H9 (cell line): ENCODE results near the gene PRKAG2. TPM values are rescaled to one million over a fixed set of nuclear protein-coding genes. Genes with fewer than 3 reads are reported as not detected.
A peak's percentile ranks its signal among the peaks of the same experiment; 100 is the strongest.

Source experiments
- DNase-seq: peaks from one replicate; pipeline ENCODE4 v3.0.0-alpha.2; 2017
- H2AFZ ChIP-seq: one replicate; pipeline ENCODE4 v1.6.1; 2013; ENCODE audit warnings: mild to moderate bottlenecking, low read length, control low read depth, moderate library complexity
- H2AK5ac ChIP-seq: 2 replicates; pipeline ENCODE4 v1.6.1; 2013; ENCODE audit warnings: low read length, control low read depth, mixed read lengths; ENCODE audit not compliant: insufficient read length
- H2BK120ac ChIP-seq: one replicate; pipeline ENCODE4 v1.6.1; 2013; ENCODE audit warnings: low read depth, mild to moderate bottlenecking, low read length, control low read depth, inconsistent platforms; ENCODE audit not compliant: poor library complexity, severe bottlenecking
- H2BK12ac ChIP-seq: 2 replicates; pipeline ENCODE4 v1.6.1; 2013; ENCODE audit warnings: low read length, control low read depth, mixed read lengths, low read depth; ENCODE audit not compliant: insufficient read length
- H2BK15ac ChIP-seq: 2 replicates; pipeline ENCODE4 v1.6.1; 2013; ENCODE audit warnings: low read depth, low read length, control low read depth
- H2BK20ac ChIP-seq: one replicate; pipeline ENCODE4 v1.6.1; 2013; ENCODE audit warnings: low read depth, mild to moderate bottlenecking, low read length, control low read depth, inconsistent platforms; ENCODE audit not compliant: poor library complexity, severe bottlenecking
- H2BK5ac ChIP-seq: 2 replicates; pipeline ENCODE4 v1.6.1; 2013; ENCODE audit warnings: low read length, control low read depth, mixed read lengths; ENCODE audit not compliant: insufficient read length
- H3K14ac ChIP-seq: 2 replicates; pipeline ENCODE4 v1.6.1; 2013; ENCODE audit warnings: low read length, control low read depth; ENCODE audit not compliant: insufficient read depth
- H3K18ac ChIP-seq: 2 replicates; pipeline ENCODE4 v1.6.1; 2013; ENCODE audit warnings: low read depth, mild to moderate bottlenecking, mixed read lengths, low read length, control low read depth; ENCODE audit not compliant: insufficient read length
- H3K23ac ChIP-seq: 2 replicates; pipeline ENCODE4 v1.6.1; 2013; ENCODE audit warnings: low read length, control low read depth, mixed read lengths, low read depth; ENCODE audit not compliant: insufficient read length
- H3K23me2 ChIP-seq: 2 replicates; pipeline ENCODE4 v1.6.1; 2013; ENCODE audit warnings: low read depth, mild to moderate bottlenecking, mixed read lengths, low read length, control low read depth; ENCODE audit not compliant: insufficient read length, poor library complexity, severe bottlenecking
- H3K27ac ChIP-seq: 2 replicates; pipeline ENCODE4 v1.5.1; 2013; ENCODE audit warnings: low read length, control low read depth, mixed read lengths, low read depth; ENCODE audit not compliant: insufficient read length
- H3K27me3 ChIP-seq: 2 replicates; pipeline ENCODE4 v1.6.1; 2013; ENCODE audit warnings: low read length, control low read depth, inconsistent platforms; ENCODE audit not compliant: insufficient read depth
- H3K4ac ChIP-seq: 2 replicates; pipeline ENCODE4 v1.6.1; 2013; ENCODE audit warnings: low read depth, mild to moderate bottlenecking, control low read depth, inconsistent platforms, low read length, moderate library complexity
- H3K4me1 ChIP-seq: 2 replicates; pipeline ENCODE4 v1.6.1; 2013; ENCODE audit warnings: low read length, control low read depth, inconsistent platforms; ENCODE audit not compliant: insufficient read depth
- H3K4me2 ChIP-seq: 2 replicates; pipeline ENCODE4 v1.6.1; 2013; ENCODE audit warnings: low read length, control low read depth, mixed read lengths; ENCODE audit not compliant: insufficient read length, insufficient read depth
- H3K56ac ChIP-seq: 2 replicates; pipeline ENCODE4 v1.6.1; 2013; ENCODE audit warnings: low read depth, mild to moderate bottlenecking, mixed read lengths, low read length, control low read depth; ENCODE audit not compliant: insufficient read length
- H3K79me1 ChIP-seq: 2 replicates; pipeline ENCODE4 v1.6.1; 2013; ENCODE audit warnings: low read depth, mild to moderate bottlenecking, moderate library complexity, low read length, control low read depth, inconsistent platforms; ENCODE audit not compliant: insufficient read depth, poor library complexity, severe bottlenecking
- H3K79me2 ChIP-seq: 2 replicates; pipeline ENCODE4 v1.6.1; 2013; ENCODE audit warnings: low read length, control low read depth, inconsistent platforms; ENCODE audit not compliant: insufficient read depth
- H3K9ac ChIP-seq: 2 replicates; pipeline ENCODE4 v1.6.1; 2013; ENCODE audit warnings: low read length, control low read depth, mixed read lengths; ENCODE audit not compliant: insufficient read length; ENCODE audit errors: extremely low read depth
- H3K9me3 ChIP-seq: one replicate; pipeline ENCODE4 v1.6.1; 2013; ENCODE audit warnings: low read depth, low read length, inconsistent platforms; ENCODE audit not compliant: control insufficient read depth
- H3T11ph ChIP-seq: one replicate; pipeline ENCODE4 v1.6.1; 2013; ENCODE audit warnings: mild to moderate bottlenecking, low read length, control low read depth, inconsistent platforms
- H4K20me1 ChIP-seq: one replicate; pipeline ENCODE4 v1.6.1; 2013; ENCODE audit not compliant: control insufficient read depth, insufficient read length, insufficient read depth
- H4K5ac ChIP-seq: 2 replicates; pipeline ENCODE4 v1.6.1; 2013; ENCODE audit warnings: low read depth, mild to moderate bottlenecking, mixed read lengths, low read length, control low read depth; ENCODE audit not compliant: insufficient read length
- H4K8ac ChIP-seq: replicated peaks from 2 replicates; pipeline ENCODE4 v1.6.1; 2013; ENCODE audit warnings: low read length, control low read depth, mixed read lengths, low read depth; ENCODE audit not compliant: insufficient read length
- H4K91ac ChIP-seq: 2 replicates; pipeline ENCODE4 v1.6.1; 2013; ENCODE audit warnings: low read depth, mild to moderate bottlenecking, moderate library complexity, mixed read lengths, low read length, control low read depth; ENCODE audit not compliant: insufficient read length
- H3K27ac Mint-ChIP-seq, 3 experiments: 2 replicates in 2 of 3; 3 replicates in 1 of 3; pipeline ENCODE4 v1.8.0; 2020 to 2021; ENCODE audit warnings: mixed read lengths in 3 of 3, mild to moderate bottlenecking in 1 of 3, moderate library complexity in 1 of 3
- H3K27me3 Mint-ChIP-seq: 2 replicates; pipeline ENCODE4 v1.8.0; 2021; ENCODE audit warnings: low read depth, mild to moderate bottlenecking, moderate library complexity, mixed read lengths
- H3K36me3 Mint-ChIP-seq, 3 experiments: 2 replicates in 2 of 3; 3 replicates in 1 of 3; pipeline ENCODE4 v1.8.0; 2020 to 2021; ENCODE audit warnings: low read depth in 3 of 3, mixed read lengths in 3 of 3; ENCODE audit not compliant: insufficient read depth in 1 of 3
- H3K4me1 Mint-ChIP-seq, 2 experiments: 2 replicates each; pipeline ENCODE4 v1.8.0; 2020; ENCODE audit warnings: mixed read lengths in 2 of 2
- H3K4me3 Mint-ChIP-seq, 2 experiments: 2 replicates in 1 of 2; 3 replicates in 1 of 2; pipeline ENCODE4 v1.8.0; 2020 to 2021; ENCODE audit warnings: mild to moderate bottlenecking in 2 of 2, mixed read lengths in 2 of 2, moderate library complexity in 1 of 2
- H3K9me3 Mint-ChIP-seq, 2 experiments: 2 replicates in 1 of 2; 3 replicates in 1 of 2; pipeline ENCODE4 v1.8.0; 2020; ENCODE audit warnings: mild to moderate bottlenecking in 2 of 2, mixed read lengths in 2 of 2, moderate library complexity in 1 of 2
- CTCF ChIP-seq: fragments of 200-600 bp; sonication (generic); conservative IDR thresholded peaks from 3 replicates; pipeline ENCODE4 v1.8.0; 2021; ENCODE audit warnings: antibody characterized with exemption, mild to moderate bottlenecking
- WGBS: extraction: QIAGEN DNeasy Blood & Tissue Kit; methylation state at CpG from one replicate; pipeline ENCODE4 v1.1.7; 2013; ENCODE audit warnings: missing lambda C conversion rate, low lambda C conversion rate, mixed read lengths; ENCODE audit not compliant: insufficient read length; ENCODE audit errors: extremely low coverage; 5-methylcytosine and 5-hydroxymethylcytosine counted together
- total RNA-seq: library from RNA; stranded (reverse); gene quantifications from 2 replicates; pipeline ENCODE4 v1.2.1, GENCODE V29; 2021

PRKAG2 gene
- total RNA-seq, 1 experiment from 2014 or later = 11.8 TPM

- H3K4ac ChIP-seq = no peak overlapping the region
- H3K27me3 ChIP-seq = no peaks in the 10 kb centered on the region
- H2AFZ ChIP-seq = no peak overlapping the region
- H3K18ac ChIP-seq = no peak overlapping the region
- H2BK5ac ChIP-seq = no peak overlapping the region
- H3K14ac ChIP-seq = no peak overlapping the region
- Mint-ChIP-seq H3K27me3 (no peaks in the 10 kb centered on the region; the same call in 1 of the 2 replicates), H3K9me3 (no peaks in the 10 kb centered on the region), H3K36me3 (no peaks in the 10 kb centered on the region), H3K4me1 (peaks cover 0 to 14% of the 10 kb centered on the region in 2 experiments; a peak in 2 of 4 replicates), H3K4me3 (no peak overlapping the region), H3K27ac (peak overlapping the region in 1 of 3 experiments; percentile 13; a peak in 1 of 7 replicates)
- H3K9me3 ChIP-seq = no peaks in the 10 kb centered on the region
- no peak overlapping the region for H4K5ac ChIP-seq
- no peak overlapping the region for H2BK12ac ChIP-seq
- no peak overlapping the region for H3K56ac ChIP-seq
- no peak for DNase-seq
- no peaks in the 10 kb centered on the region for H3K23me2 ChIP-seq
- no peak overlapping the region for H2BK15ac ChIP-seq
- H4K91ac ChIP-seq = no peak overlapping the region
- H4K8ac ChIP-seq = no peak overlapping the region
- no peak overlapping the region for H3T11ph ChIP-seq
- no peaks in the 10 kb centered on the region for H3K79me2 ChIP-seq
- no peak overlapping the region for H2BK120ac ChIP-seq
- no CpG with 5 or more reads among the region's 16 CpGs for WGBS
- no peaks in the 10 kb centered on the region for H3K4me1 ChIP-seq
- H3K4me2 ChIP-seq = no peak overlapping the region
- no peaks in the 10 kb centered on the region for H3K79me1 ChIP-seq
- no peak overlapping the region for H2AK5ac ChIP-seq
- no peak for TF ChIP-seq CTCF
- no peak overlapping the region for H3K27ac ChIP-seq
- H3K23ac ChIP-seq = no peak overlapping the region
- no peaks in the 10 kb centered on the region for H4K20me1 ChIP-seq
- H2BK20ac ChIP-seq = no peak overlapping the region
- H3K9ac ChIP-seq = no peak overlapping the region
These were observed 20.4 kb downstream of the PRKAG2 start for GRCh38 chr7:151856516-151856915.
